ENCODE data around the gene RBBP4.
"Not testable (repeated sequence)": the region's sequence is repeated elsewhere in the genome, so short reads cannot be mapped to it uniquely, and the experiment has no call there.

- TF ChIP-seq CTCF, EP300, POLR2AphosphoS5, POLR2A (IDR thresholded peaks at IDR 0.05): not testable (repeated sequence)
These were observed 29.0 kb downstream of the RBBP4 start for GRCh38 chr1:32679993-32680392.
